HG03095 (cell line): ENCODE data around the gene AFAP1L2.
"Not testable (repeated sequence)": the region's sequence is repeated elsewhere in the genome, so short reads cannot be mapped to it uniquely, and the experiment has no call there.

Source experiments
- ATAC-seq: cut with Tn5 transposase; IDR thresholded peaks from one replicate; pipeline ENCODE4 v1.9.1; 2021; ENCODE audit warnings: moderate library complexity; ENCODE audit not compliant: unreplicated experiment

Gene AFAP1L2

GRCh38 chr10:114364726-114365125 lies 39.6 kb downstream of the AFAP1L2 start:
- no peak for ATAC-seq

- no peak for ATAC-seq
These were observed 40.4 kb downstream of the AFAP1L2 start for GRCh38 chr10:114363745-114364454.

GRCh38 chr10:114362826-114363355 lies 41.4 kb downstream of the AFAP1L2 start:
- no peak for ATAC-seq

- ATAC-seq, result no peak
These were observed 44.4 kb downstream of the AFAP1L2 start for GRCh38 chr10:114359953-114360345.

GRCh38 chr10:114359041-114359952 lies 45.0 kb downstream of the AFAP1L2 start:
- ATAC-seq, result no peak

GRCh38 chr10:114357515-114357996 lies 46.7 kb downstream of the AFAP1L2 start:
- no peak for ATAC-seq

- no peak for ATAC-seq
These were observed 47.4 kb downstream of the AFAP1L2 start for GRCh38 chr10:114356751-114357514.

- ATAC-seq, result no peak
These were observed 48.2 kb downstream of the AFAP1L2 start for GRCh38 chr10:114356126-114356525.

- ATAC-seq, result no peak
These were observed 50.9 kb downstream of the AFAP1L2 start for GRCh38 chr10:114353383-114353782.

- no peak for ATAC-seq
These were observed 51.5 kb downstream of the AFAP1L2 start for GRCh38 chr10:114352653-114353298.

GRCh38 chr10:114350751-114351150 lies 53.6 kb downstream of the AFAP1L2 start:
- ATAC-seq, result no peak

- ATAC-seq, result no peak
These were observed 54.6 kb downstream of the AFAP1L2 start for GRCh38 chr10:114349522-114350215.

GRCh38 chr10:114349071-114349470 lies 55.2 kb downstream of the AFAP1L2 start:
- not testable (repeated sequence) for ATAC-seq

- ATAC-seq, result no peak
These were observed 56.5 kb downstream of the AFAP1L2 start for GRCh38 chr10:114347791-114348190.

GRCh38 chr10:114347241-114347640 lies 57.1 kb downstream of the AFAP1L2 start:
- no peak for ATAC-seq

- ATAC-seq, result no peak
These were observed 57.9 kb downstream of the AFAP1L2 start for GRCh38 chr10:114346176-114347031.

GRCh38 chr10:114345701-114346100 lies 58.6 kb downstream of the AFAP1L2 start:
- no peak for ATAC-seq

- no peak for ATAC-seq
These were observed 60.4 kb downstream of the AFAP1L2 start for GRCh38 chr10:114343623-114344505.
